HUES64 (cell line): ENCODE measurements around the gene UGT1A1.

Experiments
- H3K27ac ChIP-seq: 2 replicates; pipeline ENCODE4 v1.7.0; 2013; ENCODE audit warnings: low read depth, low read length, inconsistent platforms
- H3K27me3 ChIP-seq: 2 replicates; pipeline ENCODE4 v1.6.1; 2013; ENCODE audit warnings: mild to moderate bottlenecking, low read length; ENCODE audit not compliant: insufficient read depth
- H3K36me3 ChIP-seq: 2 replicates; pipeline ENCODE4 v1.6.1; 2013; ENCODE audit warnings: mild to moderate bottlenecking, low read length; ENCODE audit not compliant: insufficient read depth
- H3K4me1 ChIP-seq: 2 replicates; pipeline ENCODE4 v1.6.1; 2013; ENCODE audit warnings: mild to moderate bottlenecking, low read length, moderate library complexity; ENCODE audit not compliant: insufficient read depth
- H3K4me3 ChIP-seq: 2 replicates; pipeline ENCODE4 v1.5.1; 2013; ENCODE audit warnings: mild to moderate bottlenecking, low read length, moderate library complexity
- H3K9ac ChIP-seq: 2 replicates; pipeline ENCODE4 v1.6.1; 2013; ENCODE audit warnings: mild to moderate bottlenecking, low read depth, low read length
- H3K9me3 ChIP-seq: 2 replicates; pipeline ENCODE4 v1.6.1; 2013; ENCODE audit warnings: low read depth, low read length; ENCODE audit not compliant: insufficient read depth
- WGBS: fragments of 150-250, 120-280 bp; methylation state at CpG from one replicate; pipeline ENCODE4 v1.1.7; 2013; ENCODE audit warnings: missing lambda C conversion rate; 5-methylcytosine and 5-hydroxymethylcytosine counted together

The UGT1A1 gene

GRCh38 chr2:233811087-233811486, 51.0 kb downstream of the UGT1A1 start:
- Histone ChIP-seq H3K9ac (no peak overlapping the region), H3K4me1 (no peaks in the 10 kb centered on the region), H3K27ac (no peak overlapping the region), H3K9me3 (no peaks in the 10 kb centered on the region), H3K4me3 (no peak overlapping the region), H3K36me3 (no peaks in the 10 kb centered on the region), H3K27me3 (no peaks in the 10 kb centered on the region)
- WGBS = 87% methylated on average over 4 of the region's 4 CpGs

DNA sequence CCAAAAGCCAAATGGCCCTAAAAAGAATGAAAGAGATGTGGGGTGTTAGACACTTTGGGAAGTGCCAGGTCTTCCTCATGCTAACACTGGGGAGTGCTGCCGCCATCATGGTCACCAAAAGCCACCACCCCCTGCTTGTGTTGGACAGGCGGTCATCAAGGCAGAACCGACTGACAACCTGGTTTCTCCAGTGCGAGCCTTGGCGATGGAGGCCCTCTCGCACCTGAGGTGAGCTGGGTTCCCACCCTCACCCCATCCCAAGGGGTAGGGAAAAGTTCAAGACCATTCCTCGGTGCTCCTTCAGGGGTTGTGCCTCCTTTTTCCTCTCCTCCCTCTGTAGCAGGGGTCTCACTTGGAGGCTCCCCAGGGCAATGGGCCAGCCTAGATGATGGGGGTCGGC, 51.7 kb downstream of the UGT1A1 start:
- Histone ChIP-seq H3K4me1 (no peaks in the 10 kb centered on the region), H3K27ac (no peak overlapping the region), H3K36me3 (no peaks in the 10 kb centered on the region), H3K9me3 (no peaks in the 10 kb centered on the region), H3K9ac (no peak overlapping the region), H3K4me3 (no peak overlapping the region), H3K27me3 (no peaks in the 10 kb centered on the region)
- WGBS = 94% methylated on average over 8 of the region's 8 CpGs

GRCh38 chr2:233813236-233814055, 53.4 kb downstream of the UGT1A1 start:
- Histone ChIP-seq H3K27me3 (no peaks in the 10 kb centered on the region), H3K27ac (no peak overlapping the region), H3K36me3 (no peaks in the 10 kb centered on the region), H3K4me3 (no peak overlapping the region), H3K4me1 (no peaks in the 10 kb centered on the region), H3K9me3 (no peaks in the 10 kb centered on the region), H3K9ac (no peak overlapping the region)
- 84% methylated on average over 3 of the region's 3 CpGs for WGBS

DNA sequence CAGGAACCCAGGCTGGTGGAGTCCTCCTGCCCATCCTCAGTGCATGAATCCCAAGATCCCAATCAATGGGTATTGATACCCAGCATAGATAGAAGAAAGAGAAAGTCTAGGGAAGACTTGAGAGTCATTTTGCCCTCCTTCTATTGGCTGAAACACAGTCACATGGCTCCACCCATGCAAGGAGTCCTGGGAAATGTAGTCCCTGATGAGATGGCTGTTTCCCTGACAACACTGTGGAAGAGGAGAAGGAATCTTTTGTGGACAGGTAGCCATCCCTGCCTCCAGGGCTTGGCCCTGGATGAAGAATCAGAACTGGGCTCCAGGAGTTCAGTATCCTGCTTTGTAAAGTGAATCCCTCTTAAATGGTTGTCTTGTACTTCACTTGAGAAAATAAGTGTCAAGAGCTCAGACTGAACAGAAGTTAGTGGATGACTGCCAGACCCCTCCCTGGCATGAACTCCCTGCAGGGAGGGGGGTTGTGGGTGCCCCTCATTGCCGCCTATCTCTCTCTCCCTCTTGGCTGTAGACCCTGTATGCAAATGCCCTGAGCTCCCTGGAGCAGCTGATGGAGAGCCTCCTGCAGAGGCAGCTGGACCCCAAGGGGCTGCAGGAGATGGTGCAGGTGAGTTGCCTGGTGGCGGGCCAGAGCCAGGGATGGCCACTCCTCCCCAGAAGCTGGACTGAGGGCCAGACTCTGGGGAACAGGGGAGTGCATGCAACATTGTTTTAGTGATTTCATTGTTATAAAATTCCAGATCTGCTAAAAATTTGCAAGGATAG, 54.2 kb downstream of the UGT1A1 start:
- H3K9ac ChIP-seq = no peak overlapping the region

GRCh38 chr2:233815861-233816260, 55.8 kb downstream of the UGT1A1 start:
- 83% methylated on average over 5 of the region's 6 CpGs for WGBS
- no peak overlapping the region for H3K9ac ChIP-seq
- no peaks in the 10 kb centered on the region for H3K4me1 ChIP-seq
- no peaks in the 10 kb centered on the region for H3K27me3 ChIP-seq
- H3K36me3 ChIP-seq = no peaks in the 10 kb centered on the region
- H3K27ac ChIP-seq = no peak overlapping the region
- no peak overlapping the region for H3K4me3 ChIP-seq
- no peaks in the 10 kb centered on the region for H3K9me3 ChIP-seq

More for the DNA sequence above, 54.2 kb downstream of the UGT1A1 start:
- no peaks in the 10 kb centered on the region for H3K9me3 ChIP-seq
- H3K4me3 ChIP-seq = no peak overlapping the region
- WGBS = 85% methylated on average over 2 of the region's 2 CpGs
- H3K27me3 ChIP-seq = no peaks in the 10 kb centered on the region
- no peak overlapping the region for H3K27ac ChIP-seq
- no peaks in the 10 kb centered on the region for H3K36me3 ChIP-seq
- no peaks in the 10 kb centered on the region for H3K4me1 ChIP-seq

DNA sequence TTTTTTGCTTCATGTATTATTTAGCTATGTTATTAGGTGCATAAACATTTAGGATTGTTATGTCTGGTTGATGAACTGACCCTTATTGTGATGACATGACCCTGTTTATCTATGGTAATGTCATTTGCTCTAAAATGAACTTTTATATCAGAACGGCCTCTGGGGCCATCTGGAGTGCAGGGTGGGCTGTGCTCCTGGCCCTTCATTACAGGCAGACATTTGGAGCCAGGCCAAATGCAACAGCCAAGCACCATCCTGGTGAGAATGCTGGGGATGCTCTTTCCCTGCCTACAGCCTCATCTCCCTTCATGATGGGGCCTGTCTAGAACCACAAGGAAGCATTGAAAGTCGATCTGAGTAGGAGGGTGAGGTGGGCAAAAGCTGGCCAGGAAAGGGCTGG, 56.3 kb downstream of the UGT1A1 start:
- Histone ChIP-seq H3K36me3 (no peaks in the 10 kb centered on the region), H3K4me1 (no peaks in the 10 kb centered on the region), H3K9ac (no peak overlapping the region), H3K27me3 (no peaks in the 10 kb centered on the region), H3K9me3 (no peaks in the 10 kb centered on the region), H3K27ac (no peak overlapping the region), H3K4me3 (no peak overlapping the region)
- whole genome bisulfite sequencing = 89% methylated on average over 2 of the region's 2 CpGs

DNA sequence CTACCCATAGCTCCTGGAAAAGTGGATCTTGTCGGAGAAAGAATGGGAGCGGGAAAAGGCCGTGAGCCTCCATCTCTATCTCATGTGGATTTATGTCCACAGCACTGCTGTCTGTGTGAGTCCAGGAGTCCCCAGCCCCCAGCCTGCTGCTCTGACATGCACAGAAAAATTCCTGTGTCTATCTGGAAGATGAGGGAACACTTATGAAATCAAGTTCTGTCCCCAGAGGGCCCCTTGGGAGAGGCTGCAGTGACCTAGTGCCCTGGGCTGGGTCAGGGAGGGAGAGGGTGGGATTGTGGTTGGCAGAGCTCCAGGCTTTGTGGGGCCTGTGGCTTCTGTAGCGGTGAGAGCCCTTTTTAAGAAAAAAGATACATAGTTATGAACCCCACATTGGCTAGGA, 56.7 kb downstream of the UGT1A1 start:
- no peak overlapping the region for H3K4me3 ChIP-seq
- no peaks in the 10 kb centered on the region for H3K4me1 ChIP-seq
- no peaks in the 10 kb centered on the region for H3K9me3 ChIP-seq
- H3K36me3 ChIP-seq = no peaks in the 10 kb centered on the region
- no peak overlapping the region for H3K27ac ChIP-seq
- WGBS = 99% methylated on average over 3 of the region's 4 CpGs
- no peaks in the 10 kb centered on the region for H3K27me3 ChIP-seq
- H3K9ac ChIP-seq = no peak overlapping the region

DNA sequence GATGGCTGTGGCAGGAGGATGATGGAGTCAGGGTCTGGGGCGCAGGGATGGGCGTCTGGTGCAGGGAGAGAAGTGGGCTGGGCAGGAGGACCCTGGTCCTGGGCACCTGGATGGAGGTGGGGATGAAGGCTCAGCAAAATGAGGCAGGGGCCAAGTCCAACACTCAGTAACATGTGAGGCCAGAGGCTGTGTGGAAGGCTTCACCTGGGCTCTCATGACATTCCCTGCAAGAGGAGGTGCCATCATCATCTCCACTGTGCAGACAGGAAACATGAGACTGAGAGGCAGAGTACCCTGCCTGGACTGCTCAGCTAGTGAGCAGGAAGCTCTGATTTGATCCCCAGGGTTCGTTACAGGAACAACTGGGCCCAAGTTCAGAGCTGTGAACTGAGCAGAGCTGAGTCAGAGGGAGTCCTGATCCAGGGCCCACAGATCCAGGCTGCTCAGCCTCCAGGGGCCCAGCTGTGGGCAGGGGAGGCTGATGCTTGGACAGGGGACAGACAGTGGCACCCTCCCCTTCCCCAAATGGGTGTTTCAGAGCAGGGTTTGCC, 57.4 kb downstream of the UGT1A1 start:
- Histone ChIP-seq H3K36me3 (no peaks in the 10 kb centered on the region), H3K27me3 (no peaks in the 10 kb centered on the region), H3K9me3 (no peaks in the 10 kb centered on the region), H3K27ac (no peak overlapping the region), H3K9ac (no peak overlapping the region), H3K4me3 (no peak overlapping the region), H3K4me1 (no peaks in the 10 kb centered on the region)
- 92% methylated on average over 3 of the region's 3 CpGs for WGBS

GRCh38 chr2:233817995-233818638, 58.0 kb downstream of the UGT1A1 start:
- no peak overlapping the region for H3K27ac ChIP-seq
- H3K4me3 ChIP-seq = no peak overlapping the region
- 94% methylated on average over 11 of the region's 11 CpGs for WGBS
- no peaks in the 10 kb centered on the region for H3K27me3 ChIP-seq
- no peak overlapping the region for H3K9ac ChIP-seq
- no peaks in the 10 kb centered on the region for H3K9me3 ChIP-seq
- H3K36me3 ChIP-seq = no peaks in the 10 kb centered on the region
- no peaks in the 10 kb centered on the region for H3K4me1 ChIP-seq

DNA sequence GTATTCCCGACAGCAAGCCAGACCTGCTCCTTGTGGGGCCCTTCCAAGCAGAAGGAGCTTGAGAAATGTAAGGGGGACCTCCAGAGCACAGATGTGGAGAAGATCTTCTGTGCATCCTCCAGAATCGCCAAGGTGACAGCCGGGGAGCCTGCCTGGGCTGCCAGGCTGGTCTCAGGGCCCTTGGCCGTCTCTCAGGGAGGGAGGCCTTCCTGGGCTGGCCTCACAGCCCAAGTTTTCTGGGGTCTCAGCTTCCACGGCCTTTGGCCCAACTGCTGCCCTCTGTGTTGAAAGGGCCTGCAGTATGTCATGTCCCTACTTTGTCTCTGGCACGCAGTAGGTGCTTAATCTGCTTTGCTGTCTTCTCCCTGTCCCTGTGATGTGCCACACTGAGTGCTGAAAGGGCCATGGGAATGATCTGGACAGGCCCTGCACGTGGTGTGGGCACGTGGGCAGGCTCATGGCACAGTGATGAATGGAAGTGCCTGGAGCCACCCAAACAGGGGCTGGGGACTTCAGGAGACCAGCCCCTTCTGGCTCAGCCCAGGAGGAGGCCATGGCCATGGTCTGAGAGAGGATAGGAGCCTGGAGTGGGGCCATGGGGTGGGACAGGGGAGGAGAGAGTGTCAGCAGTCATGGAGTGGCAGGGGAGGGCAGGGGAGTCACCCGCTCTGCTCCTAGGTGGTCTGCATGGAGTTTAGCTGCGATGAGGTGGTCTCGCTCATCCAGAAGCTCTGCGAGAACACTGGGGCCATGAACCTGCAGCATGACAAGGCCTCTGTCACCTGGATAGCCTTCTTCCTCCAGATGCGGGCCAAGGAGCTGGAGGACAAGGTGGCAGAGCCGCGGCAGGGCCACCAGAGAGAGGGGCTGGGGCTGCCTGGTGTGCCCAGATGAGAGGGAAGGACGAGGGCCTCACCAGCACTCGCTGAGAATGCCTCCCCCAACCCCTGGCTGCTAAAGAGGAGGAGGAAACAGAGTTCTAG, 58.9 kb downstream of the UGT1A1 start:
- no peaks in the 10 kb centered on the region for H3K4me1 ChIP-seq
- no peak overlapping the region for H3K27ac ChIP-seq
- no peaks in the 10 kb centered on the region for H3K9me3 ChIP-seq
- no peak overlapping the region for H3K4me3 ChIP-seq
- 83% methylated on average over 17 of the region's 17 CpGs for WGBS
- no peaks in the 10 kb centered on the region for H3K36me3 ChIP-seq
- H3K27me3 ChIP-seq = no peaks in the 10 kb centered on the region
- no peak overlapping the region for H3K9ac ChIP-seq
